NCI-H2107 treated with DMSO at 0.1 percent for 48 hours (cell line): ENCODE results near the gene GPC6.

Source experiments
- DNase-seq: peaks from one replicate; lab custom pipeline; 2025; ENCODE audit not compliant: unreplicated experiment; lab: John Stamatoyannopoulos, UW

The GPC6 gene

GRCh38 chr13:93882086-93882651 is 655.6 kb downstream of the GPC6 start:
- DNase-seq = no peak

GRCh38 chr13:93889430-93889951 is 662.9 kb downstream of the GPC6 start:
- DNase-seq = no peak

- no peak for DNase-seq
These were observed 673.4 kb downstream of the GPC6 start for GRCh38 chr13:93899981-93900380.

- no peak for DNase-seq
These were observed 674.1 kb downstream of the GPC6 start for GRCh38 chr13:93900731-93901130.

- DNase-seq = no peak
These were observed 677.3 kb downstream of the GPC6 start for GRCh38 chr13:93903909-93904308.

GRCh38 chr13:93915269-93915809 is 688.7 kb downstream of the GPC6 start:
- no peak for DNase-seq

- DNase-seq = no peak
These were observed 695.7 kb downstream of the GPC6 start for GRCh38 chr13:93922063-93922855.

- no peak for DNase-seq
These were observed 699.4 kb downstream of the GPC6 start for GRCh38 chr13:93925990-93926389.

GRCh38 chr13:93926425-93926824 is 699.8 kb downstream of the GPC6 start:
- no peak for DNase-seq

GRCh38 chr13:93927431-93927830 is 700.8 kb downstream of the GPC6 start:
- no peak for DNase-seq

GRCh38 chr13:93932901-93933300 is 706.3 kb downstream of the GPC6 start:
- no peak for DNase-seq

GRCh38 chr13:93936901-93937300 is 710.3 kb downstream of the GPC6 start:
- DNase-seq = no peak

- no peak for DNase-seq
These were observed 714.8 kb downstream of the GPC6 start for GRCh38 chr13:93941444-93941843.

GRCh38 chr13:93942016-93942415 is 715.4 kb downstream of the GPC6 start:
- no peak for DNase-seq

- no peak for DNase-seq
These were observed 719.0 kb downstream of the GPC6 start for GRCh38 chr13:93945621-93946020.

GRCh38 chr13:93946994-93947393 is 720.4 kb downstream of the GPC6 start:
- DNase-seq = no peak

GRCh38 chr13:93947651-93948050 is 721.0 kb downstream of the GPC6 start:
- DNase-seq = no peak

- no peak for DNase-seq
These were observed 721.7 kb downstream of the GPC6 start for GRCh38 chr13:93948162-93948922.

GRCh38 chr13:93951108-93951507 is 724.5 kb downstream of the GPC6 start:
- peak; percentile 32 for DNase-seq

- no peak for DNase-seq
These were observed 725.3 kb downstream of the GPC6 start for GRCh38 chr13:93951951-93952350.

GRCh38 chr13:93953841-93954240 is 727.2 kb downstream of the GPC6 start:
- DNase-seq = no peak

- no peak for DNase-seq
These were observed 729.3 kb downstream of the GPC6 start for GRCh38 chr13:93955904-93956303.
